Measurements from ENCODE around the gene INSIG1. TPM values are rescaled to one million over a fixed set of nuclear protein-coding genes. Genes with fewer than 3 reads are reported as not detected.

Gene INSIG1
- total and polyA plus RNA-seq, 10 donors = 15.8 to 61.8 (median 27.7) TPM

DNA sequence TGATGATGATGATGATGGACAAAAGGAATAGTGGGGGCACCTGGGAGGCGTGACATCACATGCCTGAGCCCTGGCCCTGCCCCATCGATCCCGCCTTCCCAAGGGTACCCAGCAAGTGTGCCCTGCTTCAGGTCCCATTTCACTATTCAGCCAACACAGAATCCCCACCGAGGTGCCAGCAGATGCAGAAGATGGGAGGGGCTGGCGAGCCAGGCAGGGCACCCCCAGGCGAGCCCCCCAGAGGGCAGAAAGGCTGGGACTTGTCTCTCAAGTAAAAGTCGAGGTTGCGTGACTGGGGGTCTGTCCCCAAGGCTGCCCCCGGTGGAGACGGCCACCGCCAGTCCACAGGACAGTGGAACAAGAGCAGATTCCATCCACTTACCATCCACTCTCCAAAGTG is 57.5 kb downstream of the INSIG1 start:
- 79 to 90% (median 88%) methylated on average over 6 to 11 of the region's 11 CpGs for WGBS, 5 donors
- Histone ChIP-seq H3K36me3 (no peaks in the 10 kb centered on the region), H3K4me1 (peaks cover 0 to 27% (median 2%) of the 10 kb centered on the region in 6 donors), H3K27me3 (replicated peaks in 1 of 7) (peaks cover 0 to 84% (median 26%) of the 10 kb centered on the region in 7 donors), H3K4me3 (no peak overlapping the region), H3K9me3 (no peaks in the 10 kb centered on the region), H3K27ac (no peak overlapping the region)
- TF ChIP-seq POLR2A (IDR thresholded peaks at IDR 0.05) (no peak), POLR2AphosphoS5 (IDR thresholded peaks at IDR 0.05) (no peak)
- TF ChIP-seq, protein P1, sequence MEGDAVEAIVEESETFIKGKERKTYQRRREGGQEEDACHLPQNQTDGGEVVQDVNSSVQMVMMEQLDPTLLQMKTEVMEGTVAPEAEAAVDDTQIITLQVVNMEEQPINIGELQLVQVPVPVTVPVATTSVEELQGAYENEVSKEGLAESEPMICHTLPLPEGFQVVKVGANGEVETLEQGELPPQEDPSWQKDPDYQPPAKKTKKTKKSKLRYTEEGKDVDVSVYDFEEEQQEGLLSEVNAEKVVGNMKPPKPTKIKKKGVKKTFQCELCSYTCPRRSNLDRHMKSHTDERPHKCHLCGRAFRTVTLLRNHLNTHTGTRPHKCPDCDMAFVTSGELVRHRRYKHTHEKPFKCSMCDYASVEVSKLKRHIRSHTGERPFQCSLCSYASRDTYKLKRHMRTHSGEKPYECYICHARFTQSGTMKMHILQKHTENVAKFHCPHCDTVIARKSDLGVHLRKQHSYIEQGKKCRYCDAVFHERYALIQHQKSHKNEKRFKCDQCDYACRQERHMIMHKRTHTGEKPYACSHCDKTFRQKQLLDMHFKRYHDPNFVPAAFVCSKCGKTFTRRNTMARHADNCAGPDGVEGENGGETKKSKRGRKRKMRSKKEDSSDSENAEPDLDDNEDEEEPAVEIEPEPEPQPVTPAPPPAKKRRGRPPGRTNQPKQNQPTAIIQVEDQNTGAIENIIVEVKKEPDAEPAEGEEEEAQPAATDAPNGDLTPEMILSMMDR (IDR thresholded peaks at IDR 0.05 in 8 of 11, conservative IDR thresholded peaks at IDR 0.05 in 3 of 11) = no peak
- DNase-seq = peak; percentile 69
- intact Hi-C loops (cut with DNase I; ENCODE audit: low total_unique reads) = no loop called here

GRCh38 chr7:155355745-155356144 is 58.1 kb downstream of the INSIG1 start:
- intact Hi-C loops (cut with DNase I; ENCODE audit: low total_unique reads) = no loop called here
- no peak for TF ChIP-seq POLR2A (IDR thresholded peaks at IDR 0.05)
- no peak for TF ChIP-seq POLR2AphosphoS5 (IDR thresholded peaks at IDR 0.05)
- TF ChIP-seq, protein P1 (IDR thresholded peaks at IDR 0.05 in 8 of 11, conservative IDR thresholded peaks at IDR 0.05 in 3 of 11) = no peak
- H3K4me1 ChIP-seq = peaks cover 3 to 33% (median 7%) of the 10 kb centered on the region in 6 donors

GRCh38 chr7:155356323-155357105 is 58.8 kb downstream of the INSIG1 start:
- peak; percentile 49 for DNase-seq
- intact Hi-C loops (cut with DNase I; ENCODE audit: low total_unique reads) = no loop called here
- Histone ChIP-seq H3K27me3 (replicated peaks in 1 of 7) (peaks cover 0 to 87% (median 37%) of the 10 kb centered on the region in 7 donors), H3K36me3 (no peaks in the 10 kb centered on the region), H3K4me1 (peaks cover 4 to 40% (median 14%) of the 10 kb centered on the region in 6 donors), H3K27ac (no peak overlapping the region), H3K9me3 (no peaks in the 10 kb centered on the region), H3K4me3 (no peak overlapping the region)
- TF ChIP-seq POLR2A (IDR thresholded peaks at IDR 0.05) = no peak
- TF ChIP-seq, protein P1 (IDR thresholded peaks at IDR 0.05 in 8 of 11, conservative IDR thresholded peaks at IDR 0.05 in 3 of 11) = peak in 1 of 11 experiments; percentile 13
- 48 to 57% (median 52%) methylated on average over 13 to 14 of the region's 14 CpGs for WGBS, 5 donors

More at GRCh38 chr7:155355745-155356144, 58.1 kb downstream of the INSIG1 start:
- Histone ChIP-seq H3K4me3 (no peak overlapping the region), H3K27me3 (replicated peaks in 1 of 7) (peaks cover 0 to 87% (median 30%) of the 10 kb centered on the region in 7 donors), H3K9me3 (no peaks in the 10 kb centered on the region), H3K27ac (no peak overlapping the region), H3K36me3 (no peaks in the 10 kb centered on the region)
- peak; percentile 34 for DNase-seq
- 82 to 94% (median 85%) methylated on average over 8 of the region's 8 CpGs for whole genome bisulfite sequencing, 5 donors

DNA sequence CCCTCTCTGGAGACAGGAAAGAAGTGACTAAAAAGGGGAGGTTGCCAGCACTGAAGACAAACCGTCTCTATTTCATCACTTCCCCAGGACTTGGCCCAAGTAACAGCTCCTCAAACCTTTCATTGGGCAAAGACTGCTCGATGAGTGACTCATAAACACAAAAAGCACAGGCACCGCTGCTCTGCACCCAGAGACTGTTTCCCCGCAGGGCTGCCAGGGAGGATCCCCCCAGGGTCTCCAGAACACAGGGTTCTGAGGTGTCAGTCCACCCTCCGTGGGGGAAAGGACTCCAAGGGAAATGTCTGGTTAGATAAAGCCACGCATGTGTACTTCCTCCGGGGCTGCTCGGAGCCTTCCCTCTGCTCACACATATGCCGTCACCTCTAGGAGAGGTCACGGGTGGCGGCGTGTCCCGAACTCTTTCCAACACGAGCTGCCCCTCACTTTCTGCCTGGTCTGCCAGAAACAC is 59.9 kb downstream of the INSIG1 start:
- H3K4me3 ChIP-seq = no peak overlapping the region
- intact Hi-C loops (cut with DNase I; ENCODE audit: low total_unique reads) = no loop called here
- H3K4me1 ChIP-seq = peaks cover 4 to 42% (median 15%) of the 10 kb centered on the region in 6 donors
- H3K27ac ChIP-seq = peak overlapping the region in 3 of 8 donors; percentile 7 to 44 (median 43)
- peaks cover 0 to 87% (median 37%) of the 10 kb centered on the region in 7 donors for H3K27me3 ChIP-seq (replicated peaks in 1 of 7)
- no peak for TF ChIP-seq POLR2A (IDR thresholded peaks at IDR 0.05)
- TF ChIP-seq, protein P1 (IDR thresholded peaks at IDR 0.05 in 8 of 11, conservative IDR thresholded peaks at IDR 0.05 in 3 of 11) = no peak
- no peak for TF ChIP-seq POLR2AphosphoS5 (IDR thresholded peaks at IDR 0.05)
- 33 to 45% (median 40%) methylated on average over 10 to 14 of the region's 14 CpGs for WGBS, 5 donors
- H3K36me3 ChIP-seq = no peaks in the 10 kb centered on the region
- peak; percentile 79 for DNase-seq
- no peaks in the 10 kb centered on the region for H3K9me3 ChIP-seq
